Endothelial cell of hepatic sinusoid (primary cell): ENCODE data around the gene ZBTB40.

Experiments
- in situ Hi-C: cut with HindIII; loops from 2 replicates; pipeline ENCODE4 v1.10.0; 2017; ENCODE audit warnings: low sequenced_read_pairs

Gene ZBTB40

GRCh38 chr1:22496536-22497160, 45.0 kb downstream of the ZBTB40 start:
- in situ Hi-C loops, result loop anchor here (5.0 kb wide), 1 partner anchor 91 kb away; no protein-coding TSS in a partner anchor

- in situ Hi-C loops, result loop anchor here (5.0 kb wide), 1 partner anchor 89 kb away; no protein-coding TSS in a partner anchor
Observed at GRCh38 chr1:22498463-22498862, 46.8 kb downstream of the ZBTB40 start.

- in situ Hi-C loops, result no loop called here
Observed at GRCh38 chr1:22500058-22500457, 48.4 kb downstream of the ZBTB40 start.

DNA sequence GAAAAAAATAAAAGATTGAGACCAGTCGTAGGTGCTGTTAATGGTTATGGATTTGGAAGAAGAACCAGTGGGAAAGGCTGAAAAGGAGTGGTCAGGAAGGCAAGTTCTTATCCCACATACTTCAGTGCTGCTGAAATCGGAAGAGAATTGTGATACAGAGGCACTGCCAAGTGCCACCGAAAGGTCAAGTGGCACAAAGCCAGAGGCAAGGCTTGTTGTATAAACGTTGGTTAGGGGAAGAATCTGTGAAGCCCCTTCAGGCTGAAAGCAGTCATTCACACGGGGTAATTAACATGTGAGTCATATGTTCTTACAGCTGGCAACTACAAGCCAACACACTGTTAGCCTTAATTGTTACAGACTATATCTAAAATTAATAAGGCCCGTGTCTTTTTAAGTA, 48.8 kb downstream of the ZBTB40 start:
- in situ Hi-C loops, result no loop called here

DNA sequence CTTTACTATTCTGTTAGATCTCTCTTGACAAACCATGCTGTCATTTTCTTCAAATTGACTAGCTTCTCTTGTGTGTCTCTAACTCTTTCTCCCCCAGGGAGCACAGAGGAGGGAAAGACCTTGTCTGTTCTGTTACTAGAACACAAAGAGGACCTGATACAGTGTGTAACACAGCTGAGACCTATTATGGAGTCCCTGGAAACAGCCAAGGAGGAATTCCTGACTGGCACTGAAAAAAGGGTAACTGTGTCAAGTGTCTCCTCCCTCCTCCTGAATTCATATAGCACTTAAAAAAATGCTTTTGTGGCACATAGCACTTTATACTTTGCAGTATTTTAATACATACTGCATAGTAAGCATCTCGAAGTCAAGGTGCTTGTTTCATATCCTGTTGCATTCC, 50.6 kb downstream of the ZBTB40 start:
- in situ Hi-C loops, result no loop called here

- in situ Hi-C loops, result no loop called here
Observed at GRCh38 chr1:22503721-22504410, 52.2 kb downstream of the ZBTB40 start.

GRCh38 chr1:22506130-22506692, 54.6 kb downstream of the ZBTB40 start:
- in situ Hi-C loops, result no loop called here

- in situ Hi-C loops, result no loop called here
Observed at GRCh38 chr1:22507587-22507986, 55.9 kb downstream of the ZBTB40 start.

GRCh38 chr1:22508329-22508728, 56.7 kb downstream of the ZBTB40 start:
- in situ Hi-C loops, result no loop called here

DNA sequence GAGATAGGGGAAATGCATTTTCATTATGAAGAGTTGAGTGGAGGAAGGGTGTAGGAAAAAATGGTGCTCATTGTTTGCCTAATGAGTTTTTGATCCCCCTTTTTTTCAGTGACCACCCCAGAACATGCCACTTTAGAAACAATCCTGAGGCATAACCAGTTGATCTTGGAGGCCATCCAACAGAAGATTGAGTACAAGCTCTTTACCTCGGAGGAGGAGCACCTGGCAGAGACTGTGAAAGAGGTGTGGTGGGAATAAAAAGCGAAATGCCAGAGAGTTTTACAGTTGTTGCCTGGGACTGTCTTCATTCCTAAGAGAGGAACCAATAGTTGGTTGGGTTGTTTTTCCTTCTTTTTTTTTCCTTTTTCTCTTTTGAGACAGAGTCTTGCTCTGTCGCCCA, 57.3 kb downstream of the ZBTB40 start:
- in situ Hi-C loops, result no loop called here

- in situ Hi-C loops, result no loop called here
Observed at GRCh38 chr1:22509815-22510214, 58.2 kb downstream of the ZBTB40 start.

GRCh38 chr1:22512873-22513272, 61.2 kb downstream of the ZBTB40 start:
- in situ Hi-C loops, result no loop called here

DNA sequence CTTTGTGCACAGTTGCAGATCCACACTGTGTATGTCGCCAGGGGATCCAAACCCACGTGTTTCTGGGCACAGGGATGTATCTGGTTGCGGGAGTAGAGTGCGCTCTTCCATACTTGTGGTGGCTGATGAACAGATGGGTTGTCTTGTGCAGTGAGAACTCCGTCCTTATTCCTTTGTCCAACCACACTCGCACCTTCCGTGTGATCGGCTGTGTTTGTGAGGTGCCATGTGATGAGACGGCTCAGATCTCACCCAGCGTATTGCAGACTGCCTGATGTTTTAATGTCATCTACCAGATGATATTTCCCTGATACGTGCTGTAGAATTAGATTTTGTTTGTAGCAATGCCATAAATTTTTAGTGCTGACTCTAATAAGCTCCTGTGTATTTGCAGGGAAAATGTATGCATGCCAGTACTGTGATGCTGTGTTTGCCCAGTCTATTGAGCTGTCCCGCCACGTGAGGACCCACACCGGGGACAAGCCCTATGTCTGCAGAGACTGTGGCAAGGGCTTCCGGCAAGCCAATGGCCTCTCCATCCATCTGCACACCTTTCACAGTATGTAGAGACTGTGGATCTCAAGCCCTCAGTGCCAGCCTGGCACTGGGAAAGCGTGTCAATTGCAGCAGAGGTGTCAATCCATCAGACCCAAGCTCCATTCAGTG, 65.4 kb downstream of the ZBTB40 start:
- in situ Hi-C loops, result no loop called here

DNA sequence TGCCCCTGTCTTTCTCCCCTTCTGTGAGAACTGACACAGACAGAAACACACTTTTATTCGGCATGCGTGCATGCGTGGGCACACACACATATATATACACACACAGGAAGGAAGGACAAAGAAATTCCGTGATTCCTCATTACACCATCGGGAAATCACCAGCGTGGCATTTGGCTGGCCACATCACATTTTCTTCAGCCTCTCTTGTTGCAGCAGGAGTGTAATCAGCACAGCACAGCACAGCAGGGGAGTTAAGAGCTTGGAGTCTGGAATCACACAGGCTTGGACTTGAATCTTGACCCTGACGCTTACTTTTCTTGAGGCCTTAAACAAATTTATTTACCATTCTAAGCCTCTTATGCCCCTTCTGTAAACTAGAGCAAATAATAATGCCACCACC, 66.3 kb downstream of the ZBTB40 start:
- in situ Hi-C loops, result no loop called here

- in situ Hi-C loops, result no loop called here
Observed at GRCh38 chr1:22518379-22518778, 66.7 kb downstream of the ZBTB40 start.

DNA sequence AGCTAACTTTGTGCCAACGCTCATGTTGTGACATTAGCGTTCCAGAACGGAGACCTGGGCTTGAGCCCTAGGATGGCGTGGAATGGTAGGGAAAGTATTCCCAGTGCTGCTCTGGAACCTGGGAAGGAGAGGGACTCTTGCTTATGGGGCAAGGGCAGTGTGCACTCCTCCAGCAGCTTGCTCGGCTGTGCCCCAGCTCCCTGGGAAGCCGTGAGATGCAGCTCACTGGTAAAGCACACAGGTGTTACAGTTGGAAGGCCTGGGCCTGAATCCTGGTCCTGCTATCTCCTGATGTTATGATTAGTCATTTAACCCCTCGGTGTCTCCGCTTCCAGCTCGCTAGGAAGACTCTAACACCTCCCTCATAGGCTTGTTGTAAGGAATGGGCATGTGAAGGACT, 69.2 kb downstream of the ZBTB40 start:
- in situ Hi-C loops, result no loop called here

- in situ Hi-C loops, result no loop called here
Observed at GRCh38 chr1:22521692-22522091, 70.0 kb downstream of the ZBTB40 start.

GRCh38 chr1:22522221-22522743, 70.6 kb downstream of the ZBTB40 start:
- in situ Hi-C loops, result no loop called here

GRCh38 chr1:22524481-22524880, 72.8 kb downstream of the ZBTB40 start:
- in situ Hi-C loops, result no loop called here

GRCh38 chr1:22525211-22525610, 73.6 kb downstream of the ZBTB40 start:
- in situ Hi-C loops, result no loop called here

GRCh38 chr1:22525646-22526045, 74.0 kb downstream of the ZBTB40 start:
- in situ Hi-C loops, result no loop called here

- in situ Hi-C loops, result no loop called here
Observed at GRCh38 chr1:22526098-22526497, 74.4 kb downstream of the ZBTB40 start.
